K562 (cell line): ENCODE measurements around the gene ZNF680. TPM values are rescaled to one million over a fixed set of nuclear protein-coding genes. Genes with fewer than 3 reads are reported as not detected.

Experiments
- ATAC-seq: fragments of 200-7000 bp; cut with Tn5 transposase; 3 replicates; pipeline ENCODE4 v1.9.1; 2020; ENCODE audit warnings: moderate library complexity
- BruUV-seq: library from RNA; stranded (reverse); fragments of 400-500 nt; replicated peaks from 2 replicates; lab custom pipeline; 2021; lab: Mats Ljungman, UMichigan
- CTCF ChIA-PET: fragments of 300-600 bp; formaldehyde crosslinking; extraction: SDS; loops from one replicate; lab custom pipeline; 2021; ENCODE audit warnings: low intra/inter-chr PET ratio; lab: Yijun Ruan, JAX
- POLR2A ChIA-PET: fragments of 300-600, 350-650 bp; sonication (Branson Sonifier 250); formaldehyde crosslinking; extraction: SDS; loops from one replicate; lab custom pipeline; 2021; ENCODE audit warnings: antibody characterized with exemption, inconsistent platforms; lab: Yijun Ruan, JAX
- DNase-seq, 4 experiments: peaks; one replicate each; pipeline versions ENCODE4 v3.0.0 to v3.0.0-alpha.2; 2011 to 2018; ENCODE audit warnings: low spot score in 3 of 4, mixed read lengths in 3 of 4; ENCODE audit errors: extremely low read depth in 1 of 4
- FAIRE-seq: peaks from 2 replicates; lab custom pipeline; 2011; peaks lifted over from hg19 to GRCh38; lab: Jason Lieb, UNC
- H2AFZ ChIP-seq: 2 replicates; pipeline ENCODE4 v1.6.0; 2011; ENCODE audit warnings: low read depth, low read length, control low read depth, inconsistent platforms
- H3K27ac ChIP-seq: fragments of 200-600 bp; 3 replicates; pipeline ENCODE4 v1.8.0; 2011; ENCODE audit warnings: low read depth, mild to moderate bottlenecking, control low read depth, inconsistent platforms, low read length, moderate library complexity, mixed read lengths; ENCODE audit errors: extremely low read depth
- H3K27me3 ChIP-seq, 2 experiments: fragments of 300-600 bp in 1 of 2; 2 replicates in 1 of 2; 3 replicates in 1 of 2; pipeline versions ENCODE4 v1.6.0 to v1.8.0; 2011; ENCODE audit warnings: inconsistent platforms in 2 of 2, low read length in 2 of 2, mild to moderate bottlenecking in 1 of 2, mixed read lengths in 1 of 2, moderate library complexity in 1 of 2; ENCODE audit not compliant: control insufficient read depth in 2 of 2, insufficient read depth in 2 of 2
- H3K36me3 ChIP-seq: fragments of 300-600 bp; 3 replicates; pipeline ENCODE4 v1.8.0; 2011; ENCODE audit warnings: mild to moderate bottlenecking, low read length, inconsistent platforms; ENCODE audit not compliant: control insufficient read depth, insufficient read depth
- H3K4me1 ChIP-seq, 2 experiments: fragments of 200-600 bp in 1 of 2; replicated peaks in 1 of 2; 2 replicates in 1 of 2; 3 replicates in 1 of 2; pipeline versions ENCODE4 v1.5.1 to v1.8.0; 2011; ENCODE audit warnings: inconsistent platforms in 2 of 2, low read length in 2 of 2, mild to moderate bottlenecking in 1 of 2, mixed read lengths in 1 of 2, moderate library complexity in 1 of 2; ENCODE audit not compliant: control insufficient read depth in 2 of 2, insufficient read depth in 2 of 2
- H3K4me2 ChIP-seq: 2 replicates; pipeline ENCODE4 v1.6.1; 2011; ENCODE audit warnings: low read length, control low read depth, inconsistent platforms, mixed read lengths; ENCODE audit not compliant: insufficient read depth
- H3K4me3 ChIP-seq: fragments of 200-600 bp; sonication (generic), shearing (Covaris generic); 2 replicates; pipeline ENCODE4 v1.5.1; 2016; ENCODE audit warnings: control low read depth, inconsistent platforms
- H3K79me2 ChIP-seq: fragments of 200-600 bp; 3 replicates; pipeline ENCODE4 v1.8.0; 2011; ENCODE audit warnings: low read length, inconsistent platforms; ENCODE audit not compliant: control insufficient read depth, insufficient read depth
- H3K9ac ChIP-seq, 2 experiments: 2 replicates each; pipeline versions ENCODE4 v1.6.0 to v1.6.1; 2011; ENCODE audit warnings: low read depth in 2 of 2, low read length in 2 of 2, control low read depth in 1 of 2, inconsistent platforms in 1 of 2, mild to moderate bottlenecking in 1 of 2, mixed read lengths in 1 of 2; ENCODE audit not compliant: insufficient read depth in 1 of 2
- H3K9me1 ChIP-seq: one replicate; pipeline ENCODE4 v1.6.0; 2011; ENCODE audit warnings: inconsistent platforms, mild to moderate bottlenecking, low read length, moderate library complexity; ENCODE audit not compliant: control insufficient read depth, insufficient read depth
- H3K9me3 ChIP-seq: replicated peaks from 2 replicates; pipeline ENCODE4 v1.5.1; 2011; ENCODE audit warnings: low read depth, low read length, inconsistent platforms; ENCODE audit not compliant: control insufficient read depth, insufficient read depth
- H4K20me1 ChIP-seq: replicated peaks from 2 replicates; pipeline ENCODE4 v1.6.1; 2011; ENCODE audit warnings: low read length, inconsistent platforms, mixed read lengths; ENCODE audit not compliant: control insufficient read depth, insufficient read depth
- BCOR ChIP-seq: fragments of 450-650 bp; IDR thresholded peaks from 2 replicates; pipeline ENCODE4 v1.6.1; 2016
- CTCF ChIP-seq, 3 experiments: IDR thresholded peaks in 2 of 3; conservative IDR thresholded peaks in 1 of 3; 2 replicates each; pipeline ENCODE4 v1.5.1; 2011 to 2012; ENCODE audit warnings: low read length in 3 of 3, mild to moderate bottlenecking in 3 of 3, control low read depth in 2 of 3, improper control_type of control experiment in 1 of 3, inconsistent platforms in 1 of 3, low read depth in 1 of 3, mixed read lengths in 1 of 3, moderate library complexity in 1 of 3; ENCODE audit not compliant: insufficient read depth in 2 of 3
- GMEB1 ChIP-seq: fragments of 250-450 bp; sonication (Bioruptor Pico); IDR thresholded peaks from 2 replicates; pipeline ENCODE4 v1.4.0; 2020; ENCODE audit warnings: mild to moderate bottlenecking
- NCOA2 ChIP-seq, 2 experiments: fragments of 450-650 bp; IDR thresholded peaks; 2 replicates each; pipeline ENCODE4 v1.6.1; 2018; ENCODE audit warnings: mild to moderate bottlenecking in 2 of 2, moderate library complexity in 1 of 2; ENCODE audit not compliant: partially characterized antibody in 2 of 2
- PCBP1 ChIP-seq: fragments of 200-400 bp; formaldehyde crosslinking; IDR thresholded peaks from 2 replicates; pipeline ENCODE4 v1.6.1; 2018; ENCODE audit warnings: mild to moderate bottlenecking, low read depth, low read length; ENCODE audit not compliant: poor library complexity, severe bottlenecking
- PML ChIP-seq: IDR thresholded peaks from 2 replicates; pipeline ENCODE4 v1.6.1; 2012; ENCODE audit warnings: low read length, inconsistent platforms
- ZBTB43 ChIP-seq: sonication (generic); formaldehyde crosslinking; IDR thresholded peaks from 2 replicates; pipeline ENCODE4 v1.8.0; 2023; ENCODE audit warnings: mild to moderate bottlenecking, missing genetic modification reagents
- ZNF212 ChIP-seq: fragments of 450-650 bp; formaldehyde crosslinking; IDR thresholded peaks from 2 replicates; pipeline ENCODE4 v1.4.0; 2020; ENCODE audit warnings: mild to moderate bottlenecking
- ZNF311 ChIP-seq: fragments of 250-450 bp; sonication (Bioruptor Pico); IDR thresholded peaks from 2 replicates; pipeline ENCODE4 v1.4.0; 2020; ENCODE audit warnings: mild to moderate bottlenecking, moderate library complexity
- ZNF445 ChIP-seq: fragments of 250-450 bp; sonication (Bioruptor Pico); IDR thresholded peaks from 2 replicates; pipeline ENCODE4 v1.4.0; 2020; ENCODE audit warnings: low read depth, mild to moderate bottlenecking, moderate library complexity
- ZNF778 ChIP-seq: fragments of 450-650 bp; formaldehyde crosslinking; IDR thresholded peaks from 2 replicates; pipeline ENCODE4 v1.4.0; 2020; ENCODE audit warnings: mild to moderate bottlenecking, moderate library complexity
- WGBS: fragments of 100-300 bp; shearing (Covaris generic); methylation state at CpG from one replicate; pipeline ENCODE4 v1.1.6; 2016; ENCODE audit warnings: low coverage, mixed read lengths; ENCODE audit not compliant: insufficient coverage; ENCODE audit errors: missing lambda C conversion rate; 5-methylcytosine and 5-hydroxymethylcytosine counted together
- in situ Hi-C: fragments of 300-500 bp; cut with MboI; formaldehyde crosslinking; loops from 4 replicates; pipeline ENCODE4 v1.15.0; 2018; ENCODE audit warnings: inconsistent platforms, mixed read lengths
- intact Hi-C: fragments of 100-400 bp; cut with micrococcal nuclease; formaldehyde crosslinking; loops from 2 replicates; pipeline ENCODE4 v1.14.2; 2022
- polyA plus RNA-seq, 8 experiments: library from polyadenylated mRNA; depleted of rRNA in 4 of 8; stranded (reverse) in 5 of 8; unstranded in 3 of 8; fragments of >200 nt; fragmentation: Nextera tagmentation in 2 of 8; fragmentation: Illumina TruSeq in 1 of 8; extraction: Ambion mirVana in 2 of 8; extraction: Trizol in 1 of 8; gene quantifications; 2 replicates each; pipeline versions ENCODE4 v1.2.1 to v1.2.3, GENCODE V29; 2011 to 2014; ENCODE audit warnings: inconsistent platforms in 1 of 8, missing spikeins in 1 of 8
- total RNA-seq, 7 experiments: library from RNA; depleted of rRNA in 6 of 7; stranded (reverse); fragments of >200 nt in 6 of 7; fragmentation: Illumina TruSeq in 2 of 7; extraction: Trizol in 2 of 7; gene quantifications; 2 replicates each; pipeline versions ENCODE4 v1.2.1 to v1.2.3, GENCODE V29; 2011 to 2021; ENCODE audit warnings: low replicate concordance in 1 of 7

The ZNF680 gene
- total and polyA plus RNA-seq, 9 of the 15 experiments (the other 6 are each of a cell fraction or from before 2014, with no cell fraction given), result 7.0 to 25.0 (median 12.0) TPM

GRCh38 chr7:64612452-64612851, 49.6 kb upstream of the ZNF680 start:
- Histone ChIP-seq H4K20me1 (no peaks in the 10 kb centered on the region), H3K4me1 (no peaks in the 10 kb centered on the region), H3K27me3 (no peaks in the 10 kb centered on the region), H3K9me3 (no peaks in the 10 kb centered on the region), H3K9ac (no peak overlapping the region), H3K9me1 (no peaks in the 10 kb centered on the region), H3K79me2 (no peaks in the 10 kb centered on the region), H2AFZ (no peak overlapping the region), H3K36me3 (no peaks in the 10 kb centered on the region), H3K27ac (no peak overlapping the region), H3K4me3 (no peak overlapping the region), H3K4me2 (no peak overlapping the region)
- FAIRE-seq (no peak), DNase-seq (no peak), ATAC-seq (no peak)
- ChIA-PET CTCF (no interaction called here), POLR2A (no interaction called here)
- TF ChIP-seq ZNF778 (CRISPR knock-in tag) (no peak), GMEB1 (CRISPR knock-in tag) (no peak), PML (no peak), CTCF (IDR thresholded peaks at IDR 0.05 in 2 of 3, conservative IDR thresholded peaks at IDR 0.05 in 1 of 3; ENCODE audit: insufficient read depth in 2 of 3, low read depth in 1 of 3, low read length in 3 of 3) (no peak), ZNF311 (CRISPR knock-in tag) (no peak), NCOA2 (IDR thresholded peaks at IDR 0.05; ENCODE audit: partially characterized antibody in 2 of 2) (no peak), BCOR (no peak), ZBTB43 (no peak), PCBP1 (no peak), ZNF445 (CRISPR knock-in tag) (no peak), ZNF212 (CRISPR knock-in tag) (no peak)
- WGBS, result 1% methylated on average over 4 of the region's 4 CpGs
- in situ Hi-C loops (no loop called here), intact Hi-C loops (no loop called here)
- BruUV-seq, result no TSS peak
